Measurements from ENCODE around the gene PDE11A. TPM values are rescaled to one million over a fixed set of nuclear protein-coding genes. Genes with fewer than 3 reads are reported as not detected.

The PDE11A gene
- total and polyA plus RNA-seq, 2 experiments from 2014 or later: 0.08 to 0.73 TPM

GRCh38 chr2:177759443-177759842 lies 313.1 kb downstream of the PDE11A start:
- Histone ChIP-seq H4K20me1 (replicated peaks; ENCODE audit: insufficient read depth) (no peaks in the 10 kb centered on the region), H3K4me2 (no peak overlapping the region), H3K36me3 (ENCODE audit: insufficient read depth) (no peaks in the 10 kb centered on the region), H3K27ac (ENCODE audit: low read depth) (no peak overlapping the region), H3F3A (replicated peaks; ENCODE audit: low read depth) (no peaks in the 10 kb centered on the region), H3K79me2 (replicated peaks; ENCODE audit: insufficient read depth) (no peaks in the 10 kb centered on the region), H3K9me2 (ENCODE audit: insufficient read depth) (no peaks in the 10 kb centered on the region), H3K4me1 (ENCODE audit: insufficient read depth) (peaks cover 6% of the 10 kb centered on the region; the same call in 1 of the 2 replicates), H3K4me3 (no peak overlapping the region), H3K27me3 (ENCODE audit: insufficient read depth) (peaks cover 18% of the 10 kb centered on the region; the same call in 1 of the 2 replicates), H2AFZ (peak overlapping the region; percentile 83; the same call in 1 of the 2 replicates)
- Mint-ChIP-seq H3K36me3 (ENCODE audit: low read depth) (no peaks in the 10 kb centered on the region), H3K27ac (no peak overlapping the region), H3K4me1 (peaks cover 24% of the 10 kb centered on the region), H3K27me3 (ENCODE audit: insufficient read depth, low read depth, poor library complexity) (peaks cover 16% of the 10 kb centered on the region), H3K9me3 (no peaks in the 10 kb centered on the region), H3K4me3 (no peak overlapping the region)
- DNase-seq (ENCODE audit: low spot score): no peak
- no peak for TF ChIP-seq EZH2phosphoT487 (IDR thresholded peaks at IDR 0.05; ENCODE audit: unreplicated experiment)
- no peak for TF ChIP-seq NANOG (IDR thresholded peaks at IDR 0.05; ENCODE audit: borderline replicate concordance)
- TF ChIP-seq ZNF331 (CRISPR knock-in tag; IDR thresholded peaks at IDR 0.05; ENCODE audit: low read depth): no peak
- TF ChIP-seq ZNF462 (CRISPR knock-in tag; IDR thresholded peaks at IDR 0.05): no peak
- TF ChIP-seq CTCF (conservative IDR thresholded peaks at IDR 0.05; ENCODE audit: low read depth in 2 of 2): no peak
- TF ChIP-seq ETS1 (IDR thresholded peaks at IDR 0.05): no peak
- no peak for ATAC-seq
